ENCODE results near the gene PSG6.
"Not testable (repeated sequence)": the region's sequence is repeated elsewhere in the genome, so short reads cannot be mapped to it uniquely, and the experiment has no call there.

Gene PSG6

GRCh38 chr19:42853231-42853630 is 64.5 kb downstream of the PSG6 start:
- not testable (repeated sequence) for H3K4me3 ChIP-seq (ENCODE audit: low read length in 2 of 2); H2BK15ac ChIP-seq (ENCODE audit: low read length); H2BK5ac ChIP-seq (ENCODE audit: low read length); H3K4me2 ChIP-seq (ENCODE audit: insufficient read depth, low read length, poor library complexity, severe bottlenecking); H4K91ac ChIP-seq (ENCODE audit: low read depth, low read length, poor library complexity); H3K23ac ChIP-seq (ENCODE audit: low read depth, low read length, poor library complexity); H3K9ac ChIP-seq (ENCODE audit: low read depth, low read length, poor library complexity); H2BK12ac ChIP-seq (ENCODE audit: low read length); H3K14ac ChIP-seq (ENCODE audit: low read length); H3K27me3 ChIP-seq (ENCODE audit: control insufficient read depth in 3 of 3, insufficient read depth in 3 of 3, low read depth in 1 of 3, low read length in 3 of 3); H3K4me1 ChIP-seq (ENCODE audit: control insufficient read depth in 2 of 2, insufficient read depth in 1 of 2, low read depth in 1 of 2, low read length in 2 of 2); DNase-seq (ENCODE audit: low spot score); H3K18ac ChIP-seq (ENCODE audit: low read length); H3K36me3 ChIP-seq (replicated peaks in 1 of 2; ENCODE audit: control insufficient read depth in 2 of 2, insufficient read depth in 2 of 2, low read length in 2 of 2); H3K9me3 ChIP-seq (replicated peaks in 1 of 2; ENCODE audit: control insufficient read depth in 2 of 2, insufficient read depth in 1 of 2, low read depth in 1 of 2, low read length in 2 of 2); H3K79me1 ChIP-seq (ENCODE audit: low read depth, low read length); H3K27ac ChIP-seq (replicated peaks; ENCODE audit: low read length); H2AK5ac ChIP-seq (ENCODE audit: low read depth, low read length); H3K4ac ChIP-seq (ENCODE audit: low read length); H4K8ac ChIP-seq (ENCODE audit: low read depth, low read length); H2AFZ ChIP-seq (ENCODE audit: low read length); H2BK120ac ChIP-seq (ENCODE audit: low read depth, low read length)
- WGBS, 2 donors (ENCODE audit: extremely low coverage in 2 of 2, insufficient read length in 2 of 2, insufficient replicate concordance in 1 of 2) = no CpG with 5 or more reads among the region's 1 CpG

GRCh38 chr19:42852821-42853220 is 64.9 kb downstream of the PSG6 start:
- not testable (repeated sequence) for H3K4me2 ChIP-seq (ENCODE audit: insufficient read depth, low read length, poor library complexity, severe bottlenecking); H3K23ac ChIP-seq (ENCODE audit: low read depth, low read length, poor library complexity); H4K8ac ChIP-seq (ENCODE audit: low read depth, low read length); H3K4ac ChIP-seq (ENCODE audit: low read length); DNase-seq (ENCODE audit: low spot score); H2BK15ac ChIP-seq (ENCODE audit: low read length); H3K4me1 ChIP-seq (ENCODE audit: control insufficient read depth in 2 of 2, insufficient read depth in 1 of 2, low read depth in 1 of 2, low read length in 2 of 2); H2BK12ac ChIP-seq (ENCODE audit: low read length); H2AK5ac ChIP-seq (ENCODE audit: low read depth, low read length); H2AFZ ChIP-seq (ENCODE audit: low read length); H2BK5ac ChIP-seq (ENCODE audit: low read length); H2BK120ac ChIP-seq (ENCODE audit: low read depth, low read length); H3K4me3 ChIP-seq (ENCODE audit: low read length in 2 of 2); H3K14ac ChIP-seq (ENCODE audit: low read length); H3K9ac ChIP-seq (ENCODE audit: low read depth, low read length, poor library complexity); H3K18ac ChIP-seq (ENCODE audit: low read length); H3K36me3 ChIP-seq (replicated peaks in 1 of 2; ENCODE audit: control insufficient read depth in 2 of 2, insufficient read depth in 2 of 2, low read length in 2 of 2); H3K9me3 ChIP-seq (replicated peaks in 1 of 2; ENCODE audit: control insufficient read depth in 2 of 2, insufficient read depth in 1 of 2, low read depth in 1 of 2, low read length in 2 of 2); H3K27me3 ChIP-seq (ENCODE audit: control insufficient read depth in 3 of 3, insufficient read depth in 3 of 3, low read depth in 1 of 3, low read length in 3 of 3); H3K79me1 ChIP-seq (ENCODE audit: low read depth, low read length); H4K91ac ChIP-seq (ENCODE audit: low read depth, low read length, poor library complexity); H3K27ac ChIP-seq (replicated peaks; ENCODE audit: low read length)
